Fibroblast of the aortic adventitia (primary cell): Measurements from ENCODE around the gene IQGAP3. TPM values are rescaled to one million over a fixed set of nuclear protein-coding genes. Genes with fewer than 3 reads are reported as not detected.

Experiments
- DNase-seq: peaks from one replicate; pipeline ENCODE4 v3.0.0-alpha.2; 2010; ENCODE audit warnings: low read depth
- H3K4me3 ChIP-seq: 2 replicates; pipeline ENCODE4 v1.5.1; 2011; ENCODE audit warnings: low read depth, mild to moderate bottlenecking, control low read depth, low read length, moderate library complexity
- CTCF ChIP-seq: IDR thresholded peaks from 2 replicates; pipeline ENCODE4 v1.5.1; 2011; ENCODE audit warnings: mild to moderate bottlenecking, low read length, control low read depth, inconsistent platforms; ENCODE audit not compliant: insufficient read depth
- total RNA-seq: library from RNA; depleted of rRNA; stranded (reverse); fragments of >200 nt; gene quantifications from 2 replicates; pipeline ENCODE4 v1.2.3, GENCODE V29; 2012; ENCODE audit warnings: low replicate concordance

Gene IQGAP3, protein sequence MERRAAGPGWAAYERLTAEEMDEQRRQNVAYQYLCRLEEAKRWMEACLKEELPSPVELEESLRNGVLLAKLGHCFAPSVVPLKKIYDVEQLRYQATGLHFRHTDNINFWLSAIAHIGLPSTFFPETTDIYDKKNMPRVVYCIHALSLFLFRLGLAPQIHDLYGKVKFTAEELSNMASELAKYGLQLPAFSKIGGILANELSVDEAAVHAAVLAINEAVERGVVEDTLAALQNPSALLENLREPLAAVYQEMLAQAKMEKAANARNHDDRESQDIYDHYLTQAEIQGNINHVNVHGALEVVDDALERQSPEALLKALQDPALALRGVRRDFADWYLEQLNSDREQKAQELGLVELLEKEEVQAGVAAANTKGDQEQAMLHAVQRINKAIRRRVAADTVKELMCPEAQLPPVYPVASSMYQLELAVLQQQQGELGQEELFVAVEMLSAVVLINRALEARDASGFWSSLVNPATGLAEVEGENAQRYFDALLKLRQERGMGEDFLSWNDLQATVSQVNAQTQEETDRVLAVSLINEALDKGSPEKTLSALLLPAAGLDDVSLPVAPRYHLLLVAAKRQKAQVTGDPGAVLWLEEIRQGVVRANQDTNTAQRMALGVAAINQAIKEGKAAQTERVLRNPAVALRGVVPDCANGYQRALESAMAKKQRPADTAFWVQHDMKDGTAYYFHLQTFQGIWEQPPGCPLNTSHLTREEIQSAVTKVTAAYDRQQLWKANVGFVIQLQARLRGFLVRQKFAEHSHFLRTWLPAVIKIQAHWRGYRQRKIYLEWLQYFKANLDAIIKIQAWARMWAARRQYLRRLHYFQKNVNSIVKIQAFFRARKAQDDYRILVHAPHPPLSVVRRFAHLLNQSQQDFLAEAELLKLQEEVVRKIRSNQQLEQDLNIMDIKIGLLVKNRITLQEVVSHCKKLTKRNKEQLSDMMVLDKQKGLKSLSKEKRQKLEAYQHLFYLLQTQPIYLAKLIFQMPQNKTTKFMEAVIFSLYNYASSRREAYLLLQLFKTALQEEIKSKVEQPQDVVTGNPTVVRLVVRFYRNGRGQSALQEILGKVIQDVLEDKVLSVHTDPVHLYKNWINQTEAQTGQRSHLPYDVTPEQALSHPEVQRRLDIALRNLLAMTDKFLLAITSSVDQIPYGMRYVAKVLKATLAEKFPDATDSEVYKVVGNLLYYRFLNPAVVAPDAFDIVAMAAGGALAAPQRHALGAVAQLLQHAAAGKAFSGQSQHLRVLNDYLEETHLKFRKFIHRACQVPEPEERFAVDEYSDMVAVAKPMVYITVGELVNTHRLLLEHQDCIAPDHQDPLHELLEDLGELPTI (N-terminal part only)
- 0.41 and 28.7 TPM in 2 replicates for total RNA-seq

GRCh38 chr1:156571919-156572662, at the start of gene IQGAP3:
TSS of gene IQGAP3 (minus strand) at chr1:156572565. CDS start at chr1:156572529, 36 bp downstream.
- TF ChIP-seq CTCF: no peak
- DNase-seq: peak; percentile 77
- peak within 1 kb of the TSS; percentile 79 for H3K4me3 ChIP-seq

DNA sequence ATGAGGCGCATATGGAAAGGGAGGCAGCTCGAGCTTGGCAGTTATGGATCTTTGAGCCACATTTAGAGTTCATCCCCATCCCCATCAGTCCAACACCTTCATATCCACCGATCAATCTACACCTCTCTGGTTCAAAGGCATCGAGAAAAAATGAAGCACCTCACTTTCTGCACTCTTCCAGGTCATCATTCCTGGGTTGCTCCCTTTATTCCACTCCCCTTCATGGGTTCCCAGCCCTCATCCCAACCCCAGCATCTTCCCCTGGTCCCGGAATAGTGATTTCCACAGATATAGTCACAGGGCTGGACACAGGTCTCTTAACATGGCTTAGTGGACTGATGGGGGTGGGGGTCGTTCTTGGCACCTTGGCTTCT, 47.2 kb upstream of the IQGAP3 start:
- no peak for TF ChIP-seq CTCF
- no peak for DNase-seq
- no peak overlapping the region for H3K4me3 ChIP-seq

DNA sequence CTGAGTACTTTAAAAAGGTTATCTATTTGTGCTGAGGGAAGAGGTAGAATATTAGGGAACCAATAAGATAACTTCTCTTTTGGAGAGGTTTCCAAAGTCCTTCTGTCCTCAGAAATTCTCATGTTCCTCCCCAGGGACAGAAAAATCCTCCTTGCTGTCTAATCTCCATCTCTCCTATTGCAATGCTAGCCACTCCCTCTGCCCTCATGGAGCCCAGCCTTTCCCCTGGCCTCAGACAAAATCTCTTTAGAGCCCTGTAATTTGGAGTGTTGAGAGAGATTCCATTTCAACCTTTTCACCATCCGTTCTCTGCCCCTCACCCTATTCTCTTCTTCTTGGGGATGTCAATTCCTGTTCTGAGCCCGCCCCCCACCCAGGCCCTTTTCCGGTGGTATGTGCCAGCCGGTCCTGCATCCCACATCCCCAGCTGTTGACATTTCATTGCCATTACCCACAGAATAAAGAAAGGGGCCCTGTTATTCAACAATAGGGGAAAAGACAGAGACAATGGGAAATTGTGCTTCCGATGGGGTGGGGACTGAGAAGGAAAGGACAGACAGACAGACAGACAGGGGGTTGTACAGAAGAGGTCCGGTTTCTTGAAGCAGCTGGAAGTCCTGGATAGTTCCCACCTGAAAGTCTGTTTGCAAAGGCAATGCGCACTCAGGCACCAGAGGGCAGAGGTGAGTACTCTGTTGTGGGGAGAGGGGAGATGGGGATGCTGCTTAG, 46.7 kb upstream of the IQGAP3 start, which contains the start of gene HAPLN2:
Gene HAPLN2 (plus strand): TSS at position 563 of the 729 bp plus-strand sequence. CDS start 4,076 bp downstream, outside the sequence.
- H3K4me3 ChIP-seq: no peak within 1 kb of the TSS
- DNase-seq: no peak
- TF ChIP-seq CTCF: peak; percentile 43

DNA sequence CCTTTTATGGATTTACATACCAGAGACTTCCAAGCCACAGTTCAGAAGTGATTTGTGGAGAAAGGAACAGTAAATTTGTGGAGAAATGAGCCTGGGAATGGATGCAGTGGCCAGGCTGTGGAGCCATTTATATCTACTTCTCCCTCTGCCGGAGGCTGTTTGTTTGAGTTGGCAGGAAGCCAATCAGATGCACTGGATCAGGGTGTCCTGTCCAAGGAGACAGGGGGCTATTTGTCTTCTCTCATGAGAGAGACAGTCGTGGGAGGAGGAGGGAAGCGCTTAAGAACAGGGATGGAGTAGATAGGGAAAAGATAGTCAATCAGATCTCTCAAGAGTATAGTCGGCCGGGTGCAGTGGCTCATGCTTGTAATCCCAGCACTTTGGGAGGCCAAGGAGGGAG, 44.1 kb upstream of the IQGAP3 start:
- TF ChIP-seq CTCF: peak; percentile 13
- no peak overlapping the region for H3K4me3 ChIP-seq
- DNase-seq: peak; percentile 44

- no peak for DNase-seq
- H3K4me3 ChIP-seq: no peak overlapping the region
- TF ChIP-seq CTCF: no peak
Measured at GRCh38 chr1:156615946-156616345, 43.6 kb upstream of the IQGAP3 start.
